H9 (cell line): ENCODE data around the gene ALPG. TPM values are rescaled to one million over a fixed set of nuclear protein-coding genes. Genes with fewer than 3 reads are reported as not detected.

Experiments
- DNase-seq: peaks from one replicate; pipeline ENCODE4 v3.0.0-alpha.2; 2017
- H2AFZ ChIP-seq: one replicate; pipeline ENCODE4 v1.6.1; 2013; ENCODE audit warnings: mild to moderate bottlenecking, low read length, control low read depth, moderate library complexity
- H2AK5ac ChIP-seq: 2 replicates; pipeline ENCODE4 v1.6.1; 2013; ENCODE audit warnings: low read length, control low read depth, mixed read lengths; ENCODE audit not compliant: insufficient read length
- H2BK120ac ChIP-seq: one replicate; pipeline ENCODE4 v1.6.1; 2013; ENCODE audit warnings: low read depth, mild to moderate bottlenecking, low read length, control low read depth, inconsistent platforms; ENCODE audit not compliant: poor library complexity, severe bottlenecking
- H2BK12ac ChIP-seq: 2 replicates; pipeline ENCODE4 v1.6.1; 2013; ENCODE audit warnings: low read length, control low read depth, mixed read lengths, low read depth; ENCODE audit not compliant: insufficient read length
- H2BK15ac ChIP-seq: 2 replicates; pipeline ENCODE4 v1.6.1; 2013; ENCODE audit warnings: low read depth, low read length, control low read depth
- H2BK20ac ChIP-seq: one replicate; pipeline ENCODE4 v1.6.1; 2013; ENCODE audit warnings: low read depth, mild to moderate bottlenecking, low read length, control low read depth, inconsistent platforms; ENCODE audit not compliant: poor library complexity, severe bottlenecking
- H2BK5ac ChIP-seq: 2 replicates; pipeline ENCODE4 v1.6.1; 2013; ENCODE audit warnings: low read length, control low read depth, mixed read lengths; ENCODE audit not compliant: insufficient read length
- H3K14ac ChIP-seq: 2 replicates; pipeline ENCODE4 v1.6.1; 2013; ENCODE audit warnings: low read length, control low read depth; ENCODE audit not compliant: insufficient read depth
- H3K18ac ChIP-seq: 2 replicates; pipeline ENCODE4 v1.6.1; 2013; ENCODE audit warnings: low read depth, mild to moderate bottlenecking, mixed read lengths, low read length, control low read depth; ENCODE audit not compliant: insufficient read length
- H3K23ac ChIP-seq: 2 replicates; pipeline ENCODE4 v1.6.1; 2013; ENCODE audit warnings: low read length, control low read depth, mixed read lengths, low read depth; ENCODE audit not compliant: insufficient read length
- H3K23me2 ChIP-seq: 2 replicates; pipeline ENCODE4 v1.6.1; 2013; ENCODE audit warnings: low read depth, mild to moderate bottlenecking, mixed read lengths, low read length, control low read depth; ENCODE audit not compliant: insufficient read length, poor library complexity, severe bottlenecking
- H3K27ac ChIP-seq: 2 replicates; pipeline ENCODE4 v1.5.1; 2013; ENCODE audit warnings: low read length, control low read depth, mixed read lengths, low read depth; ENCODE audit not compliant: insufficient read length
- H3K27me3 ChIP-seq: 2 replicates; pipeline ENCODE4 v1.6.1; 2013; ENCODE audit warnings: low read length, control low read depth, inconsistent platforms; ENCODE audit not compliant: insufficient read depth
- H3K4ac ChIP-seq: 2 replicates; pipeline ENCODE4 v1.6.1; 2013; ENCODE audit warnings: low read depth, mild to moderate bottlenecking, control low read depth, inconsistent platforms, low read length, moderate library complexity
- H3K4me1 ChIP-seq: 2 replicates; pipeline ENCODE4 v1.6.1; 2013; ENCODE audit warnings: low read length, control low read depth, inconsistent platforms; ENCODE audit not compliant: insufficient read depth
- H3K4me2 ChIP-seq: 2 replicates; pipeline ENCODE4 v1.6.1; 2013; ENCODE audit warnings: low read length, control low read depth, mixed read lengths; ENCODE audit not compliant: insufficient read length, insufficient read depth
- H3K56ac ChIP-seq: 2 replicates; pipeline ENCODE4 v1.6.1; 2013; ENCODE audit warnings: low read depth, mild to moderate bottlenecking, mixed read lengths, low read length, control low read depth; ENCODE audit not compliant: insufficient read length
- H3K79me1 ChIP-seq: 2 replicates; pipeline ENCODE4 v1.6.1; 2013; ENCODE audit warnings: low read depth, mild to moderate bottlenecking, moderate library complexity, low read length, control low read depth, inconsistent platforms; ENCODE audit not compliant: insufficient read depth, poor library complexity, severe bottlenecking
- H3K79me2 ChIP-seq: 2 replicates; pipeline ENCODE4 v1.6.1; 2013; ENCODE audit warnings: low read length, control low read depth, inconsistent platforms; ENCODE audit not compliant: insufficient read depth
- H3K9ac ChIP-seq: 2 replicates; pipeline ENCODE4 v1.6.1; 2013; ENCODE audit warnings: low read length, control low read depth, mixed read lengths; ENCODE audit not compliant: insufficient read length; ENCODE audit errors: extremely low read depth
- H3K9me3 ChIP-seq: one replicate; pipeline ENCODE4 v1.6.1; 2013; ENCODE audit warnings: low read depth, low read length, inconsistent platforms; ENCODE audit not compliant: control insufficient read depth
- H3T11ph ChIP-seq: one replicate; pipeline ENCODE4 v1.6.1; 2013; ENCODE audit warnings: mild to moderate bottlenecking, low read length, control low read depth, inconsistent platforms
- H4K20me1 ChIP-seq: one replicate; pipeline ENCODE4 v1.6.1; 2013; ENCODE audit not compliant: control insufficient read depth, insufficient read length, insufficient read depth
- H4K5ac ChIP-seq: 2 replicates; pipeline ENCODE4 v1.6.1; 2013; ENCODE audit warnings: low read depth, mild to moderate bottlenecking, mixed read lengths, low read length, control low read depth; ENCODE audit not compliant: insufficient read length
- H4K8ac ChIP-seq: replicated peaks from 2 replicates; pipeline ENCODE4 v1.6.1; 2013; ENCODE audit warnings: low read length, control low read depth, mixed read lengths, low read depth; ENCODE audit not compliant: insufficient read length
- H4K91ac ChIP-seq: 2 replicates; pipeline ENCODE4 v1.6.1; 2013; ENCODE audit warnings: low read depth, mild to moderate bottlenecking, moderate library complexity, mixed read lengths, low read length, control low read depth; ENCODE audit not compliant: insufficient read length
- H3K27ac Mint-ChIP-seq, 3 experiments: 2 replicates in 2 of 3; 3 replicates in 1 of 3; pipeline ENCODE4 v1.8.0; 2020 to 2021; ENCODE audit warnings: mixed read lengths in 3 of 3, mild to moderate bottlenecking in 1 of 3, moderate library complexity in 1 of 3
- H3K27me3 Mint-ChIP-seq: 2 replicates; pipeline ENCODE4 v1.8.0; 2021; ENCODE audit warnings: low read depth, mild to moderate bottlenecking, moderate library complexity, mixed read lengths
- H3K36me3 Mint-ChIP-seq, 3 experiments: 2 replicates in 2 of 3; 3 replicates in 1 of 3; pipeline ENCODE4 v1.8.0; 2020 to 2021; ENCODE audit warnings: low read depth in 3 of 3, mixed read lengths in 3 of 3; ENCODE audit not compliant: insufficient read depth in 1 of 3
- H3K4me1 Mint-ChIP-seq, 2 experiments: 2 replicates each; pipeline ENCODE4 v1.8.0; 2020; ENCODE audit warnings: mixed read lengths in 2 of 2
- H3K4me3 Mint-ChIP-seq, 2 experiments: 2 replicates in 1 of 2; 3 replicates in 1 of 2; pipeline ENCODE4 v1.8.0; 2020 to 2021; ENCODE audit warnings: mild to moderate bottlenecking in 2 of 2, mixed read lengths in 2 of 2, moderate library complexity in 1 of 2
- H3K9me3 Mint-ChIP-seq, 2 experiments: 2 replicates in 1 of 2; 3 replicates in 1 of 2; pipeline ENCODE4 v1.8.0; 2020; ENCODE audit warnings: mild to moderate bottlenecking in 2 of 2, mixed read lengths in 2 of 2, moderate library complexity in 1 of 2
- WGBS: extraction: QIAGEN DNeasy Blood & Tissue Kit; methylation state at CpG from one replicate; pipeline ENCODE4 v1.1.7; 2013; ENCODE audit warnings: missing lambda C conversion rate, low lambda C conversion rate, mixed read lengths; ENCODE audit not compliant: insufficient read length; ENCODE audit errors: extremely low coverage; 5-methylcytosine and 5-hydroxymethylcytosine counted together
- total RNA-seq: library from RNA; stranded (reverse); gene quantifications from 2 replicates; pipeline ENCODE4 v1.2.1, GENCODE V29; 2021
- TF ChIP-seq, protein P1 (sequence below): fragments of 200-600 bp; sonication (generic); conservative IDR thresholded peaks from 3 replicates; pipeline ENCODE4 v1.8.0; 2021; ENCODE audit warnings: antibody characterized with exemption, mild to moderate bottlenecking

The ALPG gene
- total RNA-seq, 1 experiment from 2014 or later: 1.3 TPM

GRCh38 chr2:232415736-232416520, 9.3 kb downstream of the ALPG start:
- no peak overlapping the region for H2BK15ac ChIP-seq
- H3K18ac ChIP-seq: no peak overlapping the region
- H3K79me1 ChIP-seq: no peaks in the 10 kb centered on the region
- H3K4me1 Mint-ChIP-seq: peaks cover 13 to 18% of the 10 kb centered on the region in 2 experiments; a peak in 3 of 4 replicates
- no peak overlapping the region for H2BK20ac ChIP-seq
- no peak overlapping the region for H2BK12ac ChIP-seq
- no peaks in the 10 kb centered on the region for H3K9me3 ChIP-seq
- H3K56ac ChIP-seq: no peak overlapping the region
- WGBS: no CpG with 5 or more reads among the region's 12 CpGs
- H2BK120ac ChIP-seq: no peak overlapping the region
- no peak overlapping the region for H4K5ac ChIP-seq
- no peak overlapping the region for H3K4me2 ChIP-seq
- H3K23me2 ChIP-seq: peaks cover 23% of the 10 kb centered on the region
- no peak overlapping the region for H3T11ph ChIP-seq
- DNase-seq: no peak
- H3K27ac Mint-ChIP-seq: 0 out of 7 replicates have a peak overlapping the region, but pooled peaks of 1 of the 3 experiments have one; percentile 72
- peaks cover 7% of the 10 kb centered on the region for H4K20me1 ChIP-seq
- H3K9me3 Mint-ChIP-seq: no peaks in the 10 kb centered on the region
- no peak overlapping the region for H3K4ac ChIP-seq
- H4K91ac ChIP-seq: no peak overlapping the region
- H3K14ac ChIP-seq: no peak overlapping the region
- H3K9ac ChIP-seq: no peak overlapping the region
- peaks cover 25% of the 10 kb centered on the region; the same call in 1 of the 2 replicates for H3K27me3 ChIP-seq
- no peak overlapping the region for H3K27ac ChIP-seq
- no peak overlapping the region for H3K23ac ChIP-seq
- no peaks in the 10 kb centered on the region for H3K4me1 ChIP-seq
- H3K4me3 Mint-ChIP-seq: no peak overlapping the region; a peak in 1 of 5 replicates
- no peaks in the 10 kb centered on the region for H3K79me2 ChIP-seq
- peaks cover 47% of the 10 kb centered on the region for H3K27me3 Mint-ChIP-seq
- H2AK5ac ChIP-seq: no peak overlapping the region
- TF ChIP-seq, protein P1, sequence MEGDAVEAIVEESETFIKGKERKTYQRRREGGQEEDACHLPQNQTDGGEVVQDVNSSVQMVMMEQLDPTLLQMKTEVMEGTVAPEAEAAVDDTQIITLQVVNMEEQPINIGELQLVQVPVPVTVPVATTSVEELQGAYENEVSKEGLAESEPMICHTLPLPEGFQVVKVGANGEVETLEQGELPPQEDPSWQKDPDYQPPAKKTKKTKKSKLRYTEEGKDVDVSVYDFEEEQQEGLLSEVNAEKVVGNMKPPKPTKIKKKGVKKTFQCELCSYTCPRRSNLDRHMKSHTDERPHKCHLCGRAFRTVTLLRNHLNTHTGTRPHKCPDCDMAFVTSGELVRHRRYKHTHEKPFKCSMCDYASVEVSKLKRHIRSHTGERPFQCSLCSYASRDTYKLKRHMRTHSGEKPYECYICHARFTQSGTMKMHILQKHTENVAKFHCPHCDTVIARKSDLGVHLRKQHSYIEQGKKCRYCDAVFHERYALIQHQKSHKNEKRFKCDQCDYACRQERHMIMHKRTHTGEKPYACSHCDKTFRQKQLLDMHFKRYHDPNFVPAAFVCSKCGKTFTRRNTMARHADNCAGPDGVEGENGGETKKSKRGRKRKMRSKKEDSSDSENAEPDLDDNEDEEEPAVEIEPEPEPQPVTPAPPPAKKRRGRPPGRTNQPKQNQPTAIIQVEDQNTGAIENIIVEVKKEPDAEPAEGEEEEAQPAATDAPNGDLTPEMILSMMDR: no peak
- no peak overlapping the region for H2AFZ ChIP-seq
- no peak overlapping the region for H4K8ac ChIP-seq
- H2BK5ac ChIP-seq: no peak overlapping the region
- H3K36me3 Mint-ChIP-seq: peaks cover 0 to 90% (median 40%) of the 10 kb centered on the region in 3 experiments; a peak in 5 of 7 replicates
